HepG2 (cell line): ENCODE data around the gene SHC1. TPM values are rescaled to one million over a fixed set of nuclear protein-coding genes. Genes with fewer than 3 reads are reported as not detected.

Experiments
- ATAC-seq: fragments of 200-7000 bp; cut with Tn5 transposase; 3 replicates; pipeline ENCODE4 v1.9.1; 2020; ENCODE audit warnings: mild to moderate bottlenecking, moderate library complexity
- BruUV-seq: library from RNA; stranded (reverse); fragments of 400-500 nt; replicated peaks from 2 replicates; lab custom pipeline; 2021; lab: Mats Ljungman, UMichigan
- CTCF ChIA-PET: fragments of 300-600 bp; formaldehyde crosslinking; extraction: SDS; loops from one replicate; lab custom pipeline; 2021; ENCODE audit warnings: low total read pairs, inconsistent platforms, low intra/inter-chr PET ratio; lab: Yijun Ruan, JAX
- POLR2A ChIA-PET: fragments of 350-600 bp; sonication (Branson Sonifier 250); formaldehyde crosslinking; loops from one replicate; lab custom pipeline; 2020; ENCODE audit warnings: antibody characterized with exemption, inconsistent platforms; lab: Yijun Ruan, JAX
- DNase-seq: peaks from one replicate; pipeline ENCODE4 v3.0.0-alpha.2; 2015; ENCODE audit warnings: low spot score
- FAIRE-seq: peaks from 3 replicates; lab custom pipeline; 2011; peaks lifted over from hg19 to GRCh38; lab: Jason Lieb, UNC
- H2AFZ ChIP-seq: one replicate; pipeline ENCODE4 v1.6.1; 2011; ENCODE audit warnings: low read length, inconsistent platforms
- H3K27ac ChIP-seq: fragments of 300-600 bp; 3 replicates; pipeline ENCODE4 v1.8.0; 2011; ENCODE audit warnings: mixed run types, mild to moderate bottlenecking, mixed read lengths, low read length, inconsistent platforms; ENCODE audit not compliant: insufficient read depth; ENCODE audit errors: extremely low read length
- H3K27me3 ChIP-seq, 2 experiments: fragments of 200-600 bp in 1 of 2; 2 replicates in 1 of 2; 3 replicates in 1 of 2; pipeline versions ENCODE4 v1.6.0 to v1.8.0; 2011; ENCODE audit warnings: low read length in 2 of 2, mild to moderate bottlenecking in 2 of 2, moderate library complexity in 2 of 2, inconsistent platforms in 1 of 2; ENCODE audit not compliant: insufficient read depth in 2 of 2, control insufficient read depth in 1 of 2
- H3K36me3 ChIP-seq, 2 experiments: fragments of 200-600 bp in 1 of 2; replicated peaks in 1 of 2; 2 replicates in 1 of 2; 3 replicates in 1 of 2; pipeline versions ENCODE4 v1.5.1 to v1.8.0; 2011; ENCODE audit warnings: low read length in 2 of 2, inconsistent platforms in 1 of 2; ENCODE audit not compliant: insufficient read depth in 2 of 2, control insufficient read depth in 1 of 2
- H3K4me1 ChIP-seq: 2 replicates; pipeline ENCODE4 v1.5.1; 2012; ENCODE audit warnings: low read length, inconsistent platforms; ENCODE audit not compliant: insufficient read depth
- H3K4me2 ChIP-seq: 2 replicates; pipeline ENCODE4 v1.6.0; 2011; ENCODE audit warnings: low read depth, low read length, inconsistent platforms
- H3K4me3 ChIP-seq, 3 experiments: fragments of 200-600 bp in 1 of 3; sonication (generic), shearing (Covaris generic) in 1 of 3; replicated peaks in 1 of 3; 2 replicates each; pipeline ENCODE4 v1.5.1; 2011 to 2016; ENCODE audit warnings: low read length in 3 of 3, inconsistent platforms in 2 of 3, low read depth in 2 of 3, mild to moderate bottlenecking in 2 of 3, control low read depth in 1 of 3, mixed read lengths in 1 of 3; ENCODE audit not compliant: insufficient read depth in 1 of 3
- H3K79me2 ChIP-seq: one replicate; pipeline ENCODE4 v1.6.1; 2011; ENCODE audit warnings: low read length, inconsistent platforms; ENCODE audit not compliant: insufficient read depth
- H3K9ac ChIP-seq: 2 replicates; pipeline ENCODE4 v1.6.0; 2011; ENCODE audit warnings: mild to moderate bottlenecking, low read depth, low read length, inconsistent platforms; ENCODE audit not compliant: insufficient read depth
- H3K9me3 ChIP-seq: 2 replicates; pipeline ENCODE4 v1.5.1; 2012; ENCODE audit warnings: mild to moderate bottlenecking, low read length
- H4K20me1 ChIP-seq: 2 replicates; pipeline ENCODE4 v1.6.0; 2011; ENCODE audit warnings: inconsistent platforms, mild to moderate bottlenecking, low read length, moderate library complexity; ENCODE audit not compliant: insufficient read depth
- AGO1 ChIP-seq: fragments of 200-400 bp; formaldehyde crosslinking; IDR thresholded peaks from 2 replicates; pipeline ENCODE4 v1.6.1; 2017; ENCODE audit warnings: mild to moderate bottlenecking, low read depth, low read length, moderate library complexity; ENCODE audit not compliant: poor library complexity, severe bottlenecking
- HDAC1 ChIP-seq: sonication (generic); formaldehyde crosslinking; IDR thresholded peaks from 2 replicates; pipeline ENCODE4 v1.5.1; 2020; ENCODE audit warnings: mild to moderate bottlenecking, missing genetic modification reagents
- ZBED4 ChIP-seq: sonication (generic); formaldehyde crosslinking; IDR thresholded peaks from 2 replicates; pipeline ENCODE4 v1.4.0; 2020; ENCODE audit warnings: missing genetic modification reagents, borderline replicate concordance
- ZBTB49 ChIP-seq: sonication (generic); formaldehyde crosslinking; IDR thresholded peaks from 2 replicates; pipeline ENCODE4 v1.4.0; 2020; ENCODE audit warnings: missing genetic modification reagents, borderline replicate concordance
- WGBS: methylation state at CpG from one replicate; pipeline ENCODE4 v1.1.6; 2017; ENCODE audit warnings: low lambda C conversion rate; 5-methylcytosine and 5-hydroxymethylcytosine counted together
- in situ Hi-C: cut with HindIII; loops from 2 replicates; pipeline ENCODE4 v1.10.0; 2017; ENCODE audit warnings: low pct_unique_long_range_greater_than_20kb; ENCODE audit not compliant: extremely low pct_ligation_motif_present
- intact Hi-C: fragments of 100-400 bp; cut with micrococcal nuclease; formaldehyde crosslinking; loops from one replicate; pipeline ENCODE4 v1.10.0; 2022; ENCODE audit not compliant: unreplicated experiment
- polyA plus RNA-seq, 8 experiments: library from polyadenylated mRNA; depleted of rRNA in 3 of 8; stranded (reverse) in 7 of 8; unstranded in 1 of 8; fragments of >200 nt; fragmentation: Illumina TruSeq in 4 of 8; extraction: Trizol in 4 of 8; gene quantifications; 2 replicates each; pipeline versions ENCODE4 v1.2.1 to v1.2.3, GENCODE V29; 2011 to 2016; ENCODE audit warnings: low read depth in 4 of 8, missing spikeins in 1 of 8, mixed read lengths in 1 of 8; ENCODE audit not compliant: insufficient read depth in 1 of 8
- total RNA-seq, 5 experiments: library from RNA; depleted of rRNA; stranded (reverse); fragments of >200 nt; fragmentation: Illumina TruSeq; extraction: Trizol; gene quantifications; 2 replicates each; pipeline ENCODE4 v1.2.3, GENCODE V29; 2016; ENCODE audit warnings: low read depth in 1 of 5
- TF ChIP-seq, protein P1 (sequence below): sonication (generic); formaldehyde crosslinking; IDR thresholded peaks from 2 replicates; pipeline ENCODE4 v1.8.1; 2023; ENCODE audit warnings: mild to moderate bottlenecking, missing genetic modification reagents
- TF ChIP-seq, protein P2 (sequence below): sonication (generic); formaldehyde crosslinking; IDR thresholded peaks from 2 replicates; pipeline ENCODE4 v1.4.0; 2020; ENCODE audit warnings: missing genetic modification reagents, borderline replicate concordance

SHC1 gene
- total and polyA plus RNA-seq, 2 of the 13 experiments (the other 11 are each of a cell fraction or from before 2014, with no cell fraction given) = 52.0 to 137 TPM

DNA sequence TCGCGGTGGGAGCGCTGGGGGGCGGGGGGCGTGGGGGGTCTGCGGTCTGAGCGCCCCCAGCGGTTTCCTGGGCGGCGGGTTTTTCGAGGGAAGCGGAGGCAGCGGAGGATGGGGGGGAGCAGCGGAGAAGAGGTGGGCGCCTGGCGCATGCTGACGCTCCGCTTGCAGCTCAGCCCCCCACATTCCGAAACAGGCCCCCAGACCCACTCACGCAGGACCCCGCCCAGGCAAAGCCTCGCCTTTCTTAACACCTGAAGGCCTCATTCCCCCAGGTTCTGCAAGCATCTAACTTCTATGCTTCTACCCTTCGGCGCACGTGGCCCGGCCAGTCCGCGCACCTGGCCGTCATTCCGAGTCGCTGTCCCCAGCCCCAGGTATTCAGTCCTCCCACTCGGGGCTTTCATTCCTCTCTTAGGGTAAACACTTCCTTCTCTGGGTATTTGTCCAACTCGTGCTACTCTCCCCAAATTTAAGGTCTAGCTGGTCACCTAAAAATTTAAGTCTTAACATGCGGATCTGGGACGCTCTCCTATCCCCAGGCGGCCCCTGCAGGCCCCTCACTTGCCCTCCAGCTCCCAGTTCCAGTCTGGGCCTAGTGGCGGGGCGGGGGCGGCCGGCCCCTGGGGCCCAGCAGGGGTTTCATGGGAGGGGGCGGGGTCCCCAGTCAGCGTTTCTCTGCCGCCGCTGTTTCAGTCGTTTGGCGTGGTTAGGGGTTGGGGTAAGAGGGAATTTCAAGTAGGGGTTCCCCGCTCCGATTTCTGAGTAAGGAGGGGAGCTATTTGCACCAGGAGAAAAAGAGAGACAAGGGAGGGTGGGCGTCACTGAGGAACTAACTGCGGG, 29.2 kb upstream of the SHC1 start:
- Histone ChIP-seq H3K79me2 (peaks cover 19% of the 10 kb centered on the region), H3K36me3 (no peaks in the 10 kb centered on the region), H3K27ac (peak overlapping the region; percentile 97), H3K4me2 (peak overlapping the region; percentile 100), H3K4me1 (peaks cover 26% of the 10 kb centered on the region), H3K4me3 (peak overlapping the region; percentile 72 to 86 (median 84)), H3K9ac (peak overlapping the region; percentile 97), H2AFZ (no peak overlapping the region), H4K20me1 (no peaks in the 10 kb centered on the region), H3K9me3 (no peaks in the 10 kb centered on the region), H3K27me3 (no peaks in the 10 kb centered on the region; a peak in 1 of 5 replicates)
- in situ Hi-C loops = loop anchor here (5.0 kb wide), 1 partner anchor 37 kb away; the partner anchor contains the start of gene PYGO2
- WGBS = 44% methylated on average over 49 of the region's 50 CpGs
- DNase-seq (peak; percentile 41), FAIRE-seq (no peak), ATAC-seq (peak; percentile 7; the same call in 2 of the 3 replicates)
- no TSS peak for BruUV-seq
- ChIA-PET CTCF (interaction anchor here (2.8 to 6.8 kb wide), 2 partner anchors 18 to 93 kb away, joined by 11 to 54 read pairs; no protein-coding TSS in a partner anchor), POLR2A (interaction anchor here (0.8 to 6.7 kb wide), 17 partner anchors 10 to 127 kb away, joined by 3 to 90 read pairs (median 6); partner anchors contain the start of genes FLAD1, PBXIP1, PMVK and SHC1)
- intact Hi-C loops = loop anchor here (1.0 to 5.0 kb wide), 4 partner anchors 26 to 442 kb away; partner anchors contain the start of genes EFNA4, PYGO2 and UBE2Q1
- TF ChIP-seq HDAC1 (CRISPR knock-in tag) = peak; percentile 37; the same call in 1 of the 2 replicates
- peak; percentile 14 for TF ChIP-seq AGO1
- TF ChIP-seq ZBTB49 (CRISPR knock-in tag) = 0 out of 2 replicates have a peak, but pooled peaks have one; percentile 17
- TF ChIP-seq, protein P1, sequence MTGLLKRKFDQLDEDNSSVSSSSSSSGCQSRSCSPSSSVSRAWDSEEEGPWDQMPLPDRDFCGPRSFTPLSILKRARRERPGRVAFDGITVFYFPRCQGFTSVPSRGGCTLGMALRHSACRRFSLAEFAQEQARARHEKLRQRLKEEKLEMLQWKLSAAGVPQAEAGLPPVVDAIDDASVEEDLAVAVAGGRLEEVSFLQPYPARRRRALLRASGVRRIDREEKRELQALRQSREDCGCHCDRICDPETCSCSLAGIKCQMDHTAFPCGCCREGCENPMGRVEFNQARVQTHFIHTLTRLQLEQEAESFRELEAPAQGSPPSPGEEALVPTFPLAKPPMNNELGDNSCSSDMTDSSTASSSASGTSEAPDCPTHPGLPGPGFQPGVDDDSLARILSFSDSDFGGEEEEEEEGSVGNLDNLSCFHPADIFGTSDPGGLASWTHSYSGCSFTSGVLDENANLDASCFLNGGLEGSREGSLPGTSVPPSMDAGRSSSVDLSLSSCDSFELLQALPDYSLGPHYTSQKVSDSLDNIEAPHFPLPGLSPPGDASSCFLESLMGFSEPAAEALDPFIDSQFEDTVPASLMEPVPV (CRISPR knock-in tag) = 0 out of 2 replicates have a peak, but pooled peaks have one; percentile 2
- peak; percentile 82 for TF ChIP-seq ZBED4 (CRISPR knock-in tag)
- TF ChIP-seq, protein P2, sequence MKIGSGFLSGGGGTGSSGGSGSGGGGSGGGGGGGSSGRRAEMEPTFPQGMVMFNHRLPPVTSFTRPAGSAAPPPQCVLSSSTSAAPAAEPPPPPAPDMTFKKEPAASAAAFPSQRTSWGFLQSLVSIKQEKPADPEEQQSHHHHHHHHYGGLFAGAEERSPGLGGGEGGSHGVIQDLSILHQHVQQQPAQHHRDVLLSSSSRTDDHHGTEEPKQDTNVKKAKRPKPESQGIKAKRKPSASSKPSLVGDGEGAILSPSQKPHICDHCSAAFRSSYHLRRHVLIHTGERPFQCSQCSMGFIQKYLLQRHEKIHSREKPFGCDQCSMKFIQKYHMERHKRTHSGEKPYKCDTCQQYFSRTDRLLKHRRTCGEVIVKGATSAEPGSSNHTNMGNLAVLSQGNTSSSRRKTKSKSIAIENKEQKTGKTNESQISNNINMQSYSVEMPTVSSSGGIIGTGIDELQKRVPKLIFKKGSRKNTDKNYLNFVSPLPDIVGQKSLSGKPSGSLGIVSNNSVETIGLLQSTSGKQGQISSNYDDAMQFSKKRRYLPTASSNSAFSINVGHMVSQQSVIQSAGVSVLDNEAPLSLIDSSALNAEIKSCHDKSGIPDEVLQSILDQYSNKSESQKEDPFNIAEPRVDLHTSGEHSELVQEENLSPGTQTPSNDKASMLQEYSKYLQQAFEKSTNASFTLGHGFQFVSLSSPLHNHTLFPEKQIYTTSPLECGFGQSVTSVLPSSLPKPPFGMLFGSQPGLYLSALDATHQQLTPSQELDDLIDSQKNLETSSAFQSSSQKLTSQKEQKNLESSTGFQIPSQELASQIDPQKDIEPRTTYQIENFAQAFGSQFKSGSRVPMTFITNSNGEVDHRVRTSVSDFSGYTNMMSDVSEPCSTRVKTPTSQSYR = peak; percentile 46; the same call in 1 of the 2 replicates
